ENCODE data around the gene JMJD4.

Gene JMJD4

DNA sequence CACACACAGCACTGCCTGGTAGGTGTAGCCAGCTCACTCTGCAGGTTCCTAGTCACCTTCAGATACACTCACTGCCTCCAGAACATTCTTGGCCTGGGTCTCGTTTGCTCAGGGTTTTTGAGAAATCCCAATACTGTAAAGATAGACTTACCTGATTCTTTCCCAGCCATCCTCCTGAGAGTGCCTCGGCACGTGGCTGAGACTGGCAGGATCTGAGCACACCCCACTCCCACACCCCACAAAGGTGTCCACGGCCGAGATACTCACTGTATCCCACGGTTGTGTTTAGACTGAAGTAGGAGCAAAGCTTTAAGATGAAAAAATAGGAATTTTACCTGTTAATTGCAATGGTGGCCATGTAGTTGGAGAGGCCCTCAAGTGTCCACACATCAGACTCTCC is 33.5 kb upstream of the JMJD4 start:
- DNase-seq: no peak

DNA sequence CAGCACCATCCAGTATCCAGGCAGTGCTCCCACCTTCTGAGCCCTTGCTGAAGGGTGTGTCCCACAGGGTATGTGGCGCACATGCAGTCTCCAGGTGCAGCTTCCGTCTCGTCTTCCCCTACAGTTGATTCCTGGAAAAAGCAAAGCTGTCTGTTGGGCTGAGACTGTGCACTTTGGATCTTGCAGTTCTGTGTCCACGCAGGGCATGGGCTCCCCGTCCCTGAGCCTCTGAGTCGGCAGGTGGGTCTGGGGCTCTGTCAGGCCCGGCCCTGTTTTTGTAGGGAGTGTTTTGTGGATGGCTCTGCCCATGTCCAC is 33.0 kb upstream of the JMJD4 start:
- DNase-seq: no peak

DNA sequence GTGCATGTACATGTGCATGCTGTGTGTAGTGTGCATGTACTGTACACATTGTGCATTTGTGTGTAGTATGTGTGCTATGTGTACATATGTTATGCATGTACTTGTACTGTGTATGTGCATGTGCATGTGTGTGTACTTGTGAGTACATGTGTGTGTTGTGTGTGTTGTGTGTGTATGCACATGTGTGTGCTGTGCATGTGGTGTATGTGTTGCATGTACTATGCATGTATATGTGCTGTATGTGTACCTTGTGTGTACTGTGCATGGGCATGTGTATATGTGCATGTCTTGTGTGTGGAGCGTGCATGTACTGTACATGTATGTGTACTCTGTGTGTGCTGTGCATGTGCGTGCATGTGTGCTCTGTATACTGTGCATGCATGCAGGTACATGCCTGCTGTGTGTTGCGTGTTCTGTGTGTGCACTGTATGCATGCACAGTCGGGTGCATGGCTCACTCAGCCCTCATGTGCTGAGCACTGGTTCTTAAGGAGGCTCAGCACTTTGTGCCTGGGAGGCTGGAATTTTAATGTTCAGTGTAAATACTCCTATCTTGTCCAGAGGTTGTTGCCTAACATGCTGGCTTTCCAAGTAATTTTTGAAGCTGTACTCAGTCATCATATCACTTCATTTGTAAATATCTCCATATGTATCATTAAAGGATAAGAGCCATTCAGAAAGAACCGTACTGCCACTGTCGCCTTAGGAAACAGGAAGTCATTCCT is 32.5 kb upstream of the JMJD4 start:
- no peak for DNase-seq

DNA sequence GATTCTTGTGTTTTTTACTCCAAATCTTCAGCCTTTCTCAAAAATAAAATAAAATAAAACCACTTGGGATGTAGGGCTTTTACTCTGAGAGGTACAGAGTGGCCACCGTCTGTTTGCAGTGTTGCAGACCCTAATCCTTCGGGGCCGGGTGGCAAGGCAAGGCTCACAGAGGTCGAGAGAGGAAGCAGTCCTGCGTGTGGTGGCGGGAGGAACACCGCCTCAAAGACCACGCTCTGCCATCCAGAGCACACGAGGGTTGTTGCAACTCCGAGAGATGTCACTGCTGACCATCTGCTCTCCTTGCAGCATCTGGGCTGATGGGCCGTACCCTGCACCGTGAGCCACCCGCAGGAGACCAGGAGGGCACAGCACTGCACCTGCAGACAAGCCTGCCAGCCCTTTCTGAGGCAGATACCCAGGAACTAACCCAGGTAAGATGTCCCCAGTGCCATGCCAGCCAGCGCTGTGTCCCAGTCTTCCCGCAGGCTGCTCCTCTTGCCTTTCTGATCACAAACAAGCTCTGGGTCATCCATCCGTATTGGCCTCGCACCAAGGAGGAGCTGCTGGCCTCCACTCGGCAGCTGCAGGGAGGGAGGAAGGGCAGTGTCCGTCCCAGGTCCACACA is 31.7 kb upstream of the JMJD4 start:
- no peak for DNase-seq

GRCh38 chr1:227766015-227766634 is 31.0 kb upstream of the JMJD4 start:
- no peak for DNase-seq

- DNase-seq: no peak
These were observed 30.3 kb upstream of the JMJD4 start for GRCh38 chr1:227765261-227766014.

GRCh38 chr1:227764019-227764391 is 28.9 kb upstream of the JMJD4 start:
- DNase-seq: no peak

DNA sequence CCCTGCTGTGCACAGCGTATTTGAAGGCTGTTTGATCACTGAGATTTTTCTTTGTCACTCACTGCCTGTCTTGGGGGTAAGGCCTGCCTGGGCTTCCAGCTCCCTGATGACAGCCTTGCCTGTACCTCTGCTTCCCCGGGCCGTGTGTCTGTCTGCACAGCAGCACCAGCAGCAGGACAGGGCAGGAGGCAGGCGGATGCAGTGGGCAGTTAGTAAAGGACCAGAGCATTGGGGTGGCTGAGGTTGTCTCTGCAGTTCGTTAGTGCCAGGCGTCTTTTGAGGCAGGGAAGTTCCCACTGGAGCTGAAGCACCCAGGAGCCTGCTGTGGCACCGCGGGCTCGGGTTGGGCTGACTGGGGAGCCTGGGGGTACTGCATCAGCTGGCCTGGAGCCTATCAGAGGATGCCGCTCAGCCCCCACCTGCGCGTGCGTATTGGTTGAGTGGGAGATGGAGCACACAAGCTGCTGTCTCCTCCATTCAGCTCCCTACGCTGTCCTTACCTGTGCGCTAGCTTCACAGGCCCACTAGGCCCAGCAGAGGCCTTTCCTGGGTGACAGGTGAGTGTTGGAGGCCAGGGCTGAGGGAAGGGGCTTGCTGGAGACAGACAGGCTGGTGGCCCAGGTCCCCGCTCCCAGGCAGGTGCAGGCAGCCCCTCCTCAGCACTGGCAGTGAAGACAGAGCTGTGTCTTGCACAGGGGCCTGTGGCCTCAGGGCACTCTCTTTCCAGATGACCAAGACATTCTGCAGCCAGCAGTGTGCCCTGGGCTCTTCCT is 28.3 kb upstream of the JMJD4 start:
- DNase-seq: no peak

GRCh38 chr1:227762231-227762911 is 27.3 kb upstream of the JMJD4 start:
- DNase-seq: peak; percentile 19 to 52

GRCh38 chr1:227761621-227762230 is 26.6 kb upstream of the JMJD4 start:
- DNase-seq: no peak

DNA sequence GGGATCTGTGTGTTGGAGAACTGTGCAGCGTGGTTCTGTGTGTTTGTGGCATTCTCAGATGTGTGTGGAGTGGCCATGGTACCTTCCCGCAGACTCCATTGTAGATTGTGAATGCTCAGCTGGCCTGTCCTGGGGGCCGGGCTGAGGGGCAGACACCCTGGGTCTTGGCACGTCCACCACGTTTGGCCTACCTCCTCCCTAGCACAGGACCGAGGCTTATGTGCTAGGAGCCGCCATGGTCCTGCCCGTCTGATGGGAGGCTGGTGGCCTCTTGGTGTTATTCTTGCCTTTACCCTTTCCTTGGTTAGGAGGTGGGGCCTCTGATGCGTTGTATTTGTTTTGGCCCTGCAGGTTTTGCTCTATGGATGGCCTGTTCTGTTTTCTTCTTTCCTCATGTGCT is 25.3 kb upstream of the JMJD4 start:
- DNase-seq: no peak

DNA sequence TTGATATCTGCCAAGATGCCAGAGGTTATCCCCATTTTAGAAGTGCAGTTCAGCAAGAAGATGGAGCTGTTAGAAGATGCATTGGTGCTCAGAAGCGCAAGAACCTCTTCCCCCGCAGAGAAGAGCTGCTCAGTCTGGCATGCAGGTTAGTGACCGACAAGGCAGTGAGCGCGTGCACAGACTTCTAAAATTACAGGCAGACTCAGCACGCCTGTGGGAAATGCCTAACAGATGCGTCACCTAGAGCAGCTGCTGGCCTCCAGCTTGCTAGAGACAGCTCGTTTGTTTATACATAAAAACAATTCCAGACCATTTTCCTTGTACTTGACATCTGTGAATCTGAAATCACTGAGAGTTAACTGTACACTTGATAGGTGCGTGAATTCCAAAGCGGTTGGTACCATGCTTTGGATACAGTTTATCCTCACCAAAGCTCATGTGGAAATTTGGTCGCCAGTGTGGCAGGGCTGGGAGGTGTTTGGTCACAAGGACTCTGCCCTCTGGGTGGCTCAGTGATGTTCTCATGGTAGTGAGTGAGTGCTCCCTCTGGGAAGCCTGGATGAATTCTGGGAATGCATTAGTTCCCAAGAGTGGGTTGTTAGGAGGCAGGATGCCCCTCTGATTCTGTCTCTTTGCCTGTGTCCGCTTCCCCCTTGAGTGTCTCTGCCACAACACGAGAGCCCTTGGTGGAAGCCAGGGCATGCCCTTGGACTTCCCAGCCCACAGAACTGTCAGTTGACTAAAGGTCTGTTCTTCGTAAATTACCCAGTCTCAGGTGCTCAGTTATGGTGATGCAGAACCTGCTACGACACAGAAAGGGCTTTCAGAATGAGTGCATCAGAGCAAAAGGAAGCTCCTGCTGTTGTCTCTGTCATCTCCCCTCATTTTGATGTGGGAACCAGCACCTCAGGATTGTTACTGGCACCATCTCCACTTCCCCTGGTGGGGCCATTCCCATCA is 24.5 kb upstream of the JMJD4 start:
- DNase-seq: no peak

GRCh38 chr1:227758366-227758765 is 23.3 kb upstream of the JMJD4 start:
- no peak for DNase-seq

DNA sequence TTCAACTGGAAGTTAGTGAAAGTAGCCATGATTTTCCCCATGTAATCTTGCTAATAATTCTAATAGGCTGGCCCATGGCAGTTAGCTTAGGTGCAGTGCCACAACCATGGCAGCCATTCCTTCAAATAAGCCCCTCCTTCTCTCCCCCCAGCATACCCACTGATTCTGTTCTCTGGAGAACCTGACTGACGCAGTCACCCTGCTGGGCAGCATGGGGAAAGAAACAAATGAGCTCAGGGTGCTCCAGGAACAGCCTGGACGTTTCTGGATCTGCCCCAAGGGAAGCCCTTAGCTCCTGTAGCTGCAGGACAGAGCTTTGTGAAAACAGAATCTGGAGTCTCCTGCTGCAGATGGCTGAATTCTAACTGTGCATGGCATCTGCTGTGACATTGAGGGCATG is 22.7 kb upstream of the JMJD4 start:
- no peak for DNase-seq

DNA sequence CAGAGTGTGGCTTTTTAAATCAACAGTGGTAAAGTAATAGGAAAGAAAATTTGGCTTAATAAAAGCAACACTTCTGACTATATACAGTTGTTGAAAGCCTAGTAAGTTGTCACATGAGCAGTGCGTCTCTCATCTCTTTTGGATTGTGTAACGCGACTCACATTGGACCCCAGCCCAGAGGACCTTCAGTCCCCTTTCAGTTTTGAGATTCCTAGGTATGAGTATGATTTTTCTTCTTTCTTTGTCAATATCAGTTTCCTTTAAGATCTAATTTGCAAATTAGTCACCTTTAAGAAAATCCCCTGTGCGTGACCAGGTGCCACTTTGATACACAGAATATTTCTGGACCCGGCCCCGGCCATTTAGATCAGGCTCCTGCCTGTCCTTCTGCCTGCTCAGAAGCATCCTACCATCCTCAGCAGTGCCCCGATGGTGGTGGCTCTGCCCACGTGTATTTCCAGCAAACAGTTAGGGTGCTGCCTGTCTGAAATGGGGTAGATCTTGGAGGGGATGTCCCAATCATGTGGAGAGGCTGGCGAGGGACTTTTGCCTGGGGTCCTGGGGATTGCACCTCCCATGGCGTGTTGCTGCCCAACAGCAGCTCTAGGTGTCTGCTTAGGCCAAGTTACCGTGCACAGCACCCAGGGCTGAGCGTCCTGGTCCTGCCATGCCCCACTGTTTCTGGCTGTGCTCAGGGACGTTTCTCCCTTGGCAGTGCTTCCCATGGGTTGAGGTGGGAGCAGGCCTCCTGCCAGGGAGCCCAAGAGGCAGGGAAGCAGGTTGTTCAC is 21.3 kb upstream of the JMJD4 start:
- no peak for DNase-seq

DNA sequence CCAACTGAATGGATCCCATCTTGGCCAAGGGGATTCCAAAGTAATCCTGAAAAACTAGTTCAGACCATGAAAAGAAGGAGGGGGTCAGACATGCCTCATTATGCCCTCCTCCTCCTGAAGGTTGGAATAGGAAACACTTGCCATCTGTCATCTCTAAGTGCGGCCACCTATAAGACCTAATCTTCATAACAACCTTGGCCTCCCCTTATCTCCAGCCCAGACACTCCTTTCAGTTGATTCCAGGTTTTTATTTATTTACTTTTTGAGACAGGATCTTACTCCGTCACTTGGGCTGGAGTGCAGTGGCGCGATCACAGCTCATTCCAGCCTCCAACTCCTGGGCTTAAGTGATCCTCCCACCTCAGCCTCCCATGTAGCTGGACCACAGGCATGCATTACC is 19.9 kb upstream of the JMJD4 start:
- no peak for DNase-seq

- peak in 1 of 2 experiments; percentile 13 for DNase-seq
These were observed 19.1 kb upstream of the JMJD4 start for GRCh38 chr1:227753999-227754711.

- DNase-seq: no peak
These were observed 15.0 kb upstream of the JMJD4 start for GRCh38 chr1:227749916-227750710.
